COLO829 (cell line): ENCODE results near the gene AFF2.
A peak's percentile ranks its signal among the peaks of the same experiment; 100 is the strongest.

Experiments used
- DNase-seq: peaks from one replicate; pipeline ENCODE4 v3.0.0; 2012; ENCODE audit warnings: low spot score

The AFF2 gene

DNA sequence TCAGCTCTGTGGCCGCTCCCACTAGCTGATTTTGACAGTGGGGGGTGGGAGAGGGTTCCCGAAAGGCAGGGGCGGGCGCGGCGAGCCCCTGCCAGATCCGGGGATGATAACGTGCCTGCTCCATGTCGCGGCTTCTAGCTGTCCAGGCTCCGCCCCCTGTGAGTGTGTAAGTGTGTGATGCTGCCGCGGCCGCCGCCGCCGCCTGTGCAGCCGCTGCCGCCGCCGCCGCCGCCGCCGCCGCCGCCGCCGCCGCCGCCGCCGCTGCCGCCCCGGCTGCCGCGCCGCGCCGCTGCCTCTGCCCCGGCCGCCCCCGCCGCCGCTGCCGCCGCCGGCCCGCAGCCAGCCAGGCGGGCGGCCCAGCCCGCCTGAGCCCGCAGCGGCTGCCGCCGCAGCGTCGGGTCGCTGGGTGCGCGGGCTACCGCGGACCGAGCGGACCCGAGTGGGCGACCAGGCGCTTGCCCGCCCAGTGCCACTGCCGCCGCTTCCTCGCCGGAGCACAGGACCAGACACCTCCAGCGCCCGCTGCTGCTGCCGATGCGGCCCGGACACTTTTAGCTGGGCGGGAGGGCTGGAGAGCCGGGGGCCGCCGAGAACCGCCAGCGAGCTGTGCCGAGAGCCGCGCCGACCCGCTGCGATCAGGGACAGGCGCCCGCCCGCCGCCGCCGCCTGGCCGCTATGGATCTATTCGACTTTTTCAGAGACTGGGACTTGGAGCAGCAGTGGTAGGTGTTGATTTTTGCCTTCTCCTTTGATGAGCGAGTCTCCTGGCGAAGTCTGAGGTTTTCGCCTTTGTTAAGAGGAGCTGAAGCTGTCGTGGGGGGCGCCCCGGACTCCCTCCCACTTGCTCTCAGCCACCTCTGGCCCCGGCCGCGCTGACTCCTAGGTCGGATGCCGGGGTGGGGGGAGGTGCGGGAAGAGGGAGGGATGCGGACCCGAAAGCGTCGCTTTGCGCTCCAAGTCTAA lies at the start of gene AFF2:
Gene AFF2 (plus strand): TSS at position 195 of the 963 bp plus-strand sequence. CDS start 481 bp downstream, at position 676.
- no peak for DNase-seq

DNA sequence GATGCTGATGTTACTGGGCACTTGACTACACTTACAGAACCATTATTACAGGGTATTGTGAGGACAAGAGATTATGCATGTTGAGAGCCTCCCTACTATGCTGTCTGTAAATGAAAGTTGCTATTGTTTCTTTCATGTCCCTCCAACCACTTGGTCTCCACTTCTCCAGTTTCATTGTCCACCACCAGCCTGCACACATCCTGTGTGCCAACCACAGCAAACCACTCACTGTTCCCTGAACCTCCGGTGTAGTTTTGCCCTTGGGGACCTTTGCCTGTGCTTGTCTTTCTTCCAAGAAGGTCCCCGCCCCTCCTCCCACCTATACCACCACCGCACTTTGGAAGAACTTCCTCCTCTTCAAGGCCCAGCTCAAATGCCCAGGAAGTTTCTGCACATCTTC lies 43.1 kb upstream of the AFF2 start:
- no peak for DNase-seq

GRCh38 chrX:148459343-148459742 lies 41.1 kb upstream of the AFF2 start:
- DNase-seq = no peak

- DNase-seq = no peak
Observed at GRCh38 chrX:148466292-148466691, 34.1 kb upstream of the AFF2 start.

DNA sequence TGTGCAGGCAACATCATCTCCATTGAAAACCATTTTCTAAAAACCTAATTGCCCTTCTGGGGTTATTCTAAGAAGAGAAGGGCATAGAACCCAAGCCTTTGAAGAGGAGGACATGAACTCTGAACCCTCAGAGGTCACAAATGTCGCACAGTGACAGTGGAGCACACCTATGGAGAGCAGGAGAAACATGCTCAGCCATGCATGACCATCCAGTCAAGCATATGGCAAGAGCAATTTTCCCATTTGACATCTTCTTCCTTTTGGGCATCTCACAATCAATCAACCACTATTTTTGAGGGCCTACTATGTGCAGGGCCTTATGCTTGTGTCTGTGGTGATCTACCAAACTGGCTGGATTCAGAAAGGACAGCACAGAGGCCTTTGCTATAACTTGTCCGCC lies 30.1 kb upstream of the AFF2 start:
- no peak for DNase-seq

DNA sequence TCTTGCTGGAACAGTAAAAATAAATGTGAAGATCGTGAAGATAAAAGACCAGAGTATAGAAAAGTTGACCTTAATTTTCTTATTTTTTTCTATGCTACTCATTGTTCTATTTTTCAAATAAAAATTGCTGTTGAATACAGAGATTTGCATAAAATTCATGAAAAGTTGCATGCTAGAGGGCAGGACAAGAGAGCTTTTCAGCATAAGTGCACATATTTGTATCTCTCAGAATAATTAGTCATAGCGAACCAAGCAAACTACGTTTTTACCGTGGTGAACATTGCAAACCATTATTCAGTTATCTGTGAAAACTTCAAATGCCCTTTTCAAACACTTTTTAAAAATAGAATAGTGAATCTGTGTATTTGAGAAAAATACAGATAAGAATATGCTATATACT lies 26.4 kb upstream of the AFF2 start:
- no peak for DNase-seq

DNA sequence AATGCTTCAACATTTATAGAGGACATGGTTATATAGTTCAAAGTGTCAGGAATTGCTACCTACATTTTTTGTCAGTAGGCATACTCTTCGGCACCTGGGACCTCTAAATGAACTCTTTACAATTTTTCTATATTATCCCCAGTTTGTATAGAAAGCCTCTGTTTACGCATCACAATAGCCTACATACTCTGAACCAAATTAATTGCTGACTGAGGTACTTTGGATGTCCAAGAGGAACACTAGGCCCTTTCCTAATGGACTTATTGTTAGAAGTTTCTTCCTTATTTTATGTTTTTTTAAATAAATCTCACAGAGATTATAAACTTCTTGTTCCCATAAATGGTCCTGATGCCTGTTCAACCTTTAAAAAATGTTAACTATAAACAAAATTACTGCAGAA lies 8.4 kb upstream of the AFF2 start:
- DNase-seq = no peak

- DNase-seq = no peak
Observed at GRCh38 chrX:148495176-148495575, 5.2 kb upstream of the AFF2 start.

- no peak for DNase-seq
Observed at GRCh38 chrX:148498067-148498466, 2.4 kb upstream of the AFF2 start.

DNA sequence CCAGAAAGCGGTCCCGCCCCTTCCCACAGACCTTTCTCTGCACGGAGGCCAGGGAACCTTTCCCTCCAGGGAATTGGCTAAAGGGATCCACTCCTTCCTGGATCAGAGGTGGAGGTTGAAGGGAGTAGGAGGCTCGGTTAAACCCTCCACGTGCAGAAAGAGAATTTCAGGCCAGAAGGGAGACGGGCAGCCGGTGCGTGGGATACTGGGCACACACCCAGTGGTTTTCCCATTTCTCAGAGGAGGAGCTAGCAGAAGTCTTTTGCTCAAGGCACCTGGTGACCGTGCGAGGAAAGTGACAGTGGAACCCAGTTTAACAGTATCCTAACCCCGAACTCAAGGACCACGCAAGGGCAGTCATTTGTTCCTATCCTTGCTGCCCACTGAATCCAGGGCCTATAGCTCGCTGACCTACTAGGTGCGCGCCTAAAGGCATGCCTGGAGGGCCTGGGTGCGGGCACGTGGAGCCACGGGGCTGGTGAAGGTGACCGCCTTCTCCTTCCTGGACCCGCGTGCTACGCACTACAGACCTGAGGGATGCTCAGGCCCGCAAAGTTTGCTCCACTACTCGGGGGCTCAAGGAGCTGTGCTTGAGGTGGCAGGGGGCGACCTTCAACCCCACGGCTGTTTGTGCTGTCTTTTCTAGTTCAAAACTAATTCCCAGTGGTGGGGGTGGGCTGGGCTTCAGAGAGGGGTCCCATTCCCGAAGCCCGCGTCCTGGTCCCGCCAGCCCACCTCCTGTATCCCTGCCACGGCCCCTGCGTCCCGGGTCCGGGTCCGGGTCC lies 587 bp upstream of the AFF2 start:
- DNase-seq = no peak

GRCh38 chrX:148501386-148502066 lies 1.1 kb downstream of the AFF2 start:
- no peak for DNase-seq

- no peak for DNase-seq
Observed at GRCh38 chrX:148504506-148504905, 4.1 kb downstream of the AFF2 start.

DNA sequence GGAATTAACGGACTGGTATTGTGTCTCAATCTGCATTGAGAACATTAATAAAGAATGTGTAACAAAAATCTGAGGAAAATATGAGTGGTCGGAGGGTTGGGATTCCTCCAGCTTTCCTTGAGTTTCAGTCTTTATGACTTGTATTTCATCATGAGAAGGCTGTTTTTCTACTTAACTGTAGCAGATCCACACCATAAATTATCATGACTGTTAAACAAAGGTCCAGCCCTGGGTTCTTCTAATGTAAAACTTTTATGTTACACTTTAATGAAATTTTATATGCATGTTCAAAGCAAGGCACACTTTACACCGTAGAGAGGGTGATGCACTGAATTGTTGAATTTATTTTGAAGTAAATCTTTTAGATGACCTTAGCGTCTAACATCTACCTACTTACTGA lies 7.0 kb downstream of the AFF2 start:
- no peak for DNase-seq

DNA sequence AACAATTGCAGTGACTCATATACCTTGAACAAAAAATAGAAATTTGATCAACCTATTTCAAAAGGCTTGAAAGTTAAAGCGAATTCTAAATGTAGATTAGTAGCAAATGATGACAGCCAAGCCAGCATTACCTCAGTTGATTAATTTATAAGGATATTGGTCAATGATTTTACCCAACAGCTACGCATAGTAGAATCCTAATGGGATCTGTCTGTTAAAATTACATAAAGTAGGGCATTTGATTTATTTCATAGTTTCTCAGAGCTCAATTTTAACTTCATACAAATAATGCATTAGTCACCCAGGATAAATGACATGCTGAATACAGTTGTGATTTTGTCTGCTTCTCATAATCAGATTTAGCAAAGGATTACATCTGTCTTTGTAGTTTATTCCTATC lies 12.0 kb downstream of the AFF2 start:
- no peak for DNase-seq

- no peak for DNase-seq
Observed at GRCh38 chrX:148513661-148514060, 13.2 kb downstream of the AFF2 start.

- DNase-seq = no peak
Observed at GRCh38 chrX:148517176-148517575, 16.8 kb downstream of the AFF2 start.

DNA sequence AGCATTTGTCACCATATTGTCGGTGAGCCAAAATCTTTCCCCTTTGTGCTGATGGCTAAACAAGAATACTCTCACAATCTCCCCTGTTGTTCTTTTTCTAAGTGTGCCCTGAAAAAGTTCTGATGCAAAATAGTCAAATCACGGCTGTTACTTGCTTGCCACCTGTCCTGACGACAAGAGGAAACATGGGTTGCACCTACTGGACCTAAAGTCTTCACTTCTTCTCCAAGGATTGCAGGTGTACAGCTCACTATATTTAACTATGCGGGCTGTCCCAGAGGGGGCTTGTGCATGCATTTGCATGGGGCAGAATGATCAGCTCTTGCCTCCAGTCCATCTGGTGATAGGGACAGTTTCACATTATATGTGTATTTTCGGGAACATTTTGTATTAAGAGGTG lies 21.6 kb downstream of the AFF2 start:
- DNase-seq = no peak

DNA sequence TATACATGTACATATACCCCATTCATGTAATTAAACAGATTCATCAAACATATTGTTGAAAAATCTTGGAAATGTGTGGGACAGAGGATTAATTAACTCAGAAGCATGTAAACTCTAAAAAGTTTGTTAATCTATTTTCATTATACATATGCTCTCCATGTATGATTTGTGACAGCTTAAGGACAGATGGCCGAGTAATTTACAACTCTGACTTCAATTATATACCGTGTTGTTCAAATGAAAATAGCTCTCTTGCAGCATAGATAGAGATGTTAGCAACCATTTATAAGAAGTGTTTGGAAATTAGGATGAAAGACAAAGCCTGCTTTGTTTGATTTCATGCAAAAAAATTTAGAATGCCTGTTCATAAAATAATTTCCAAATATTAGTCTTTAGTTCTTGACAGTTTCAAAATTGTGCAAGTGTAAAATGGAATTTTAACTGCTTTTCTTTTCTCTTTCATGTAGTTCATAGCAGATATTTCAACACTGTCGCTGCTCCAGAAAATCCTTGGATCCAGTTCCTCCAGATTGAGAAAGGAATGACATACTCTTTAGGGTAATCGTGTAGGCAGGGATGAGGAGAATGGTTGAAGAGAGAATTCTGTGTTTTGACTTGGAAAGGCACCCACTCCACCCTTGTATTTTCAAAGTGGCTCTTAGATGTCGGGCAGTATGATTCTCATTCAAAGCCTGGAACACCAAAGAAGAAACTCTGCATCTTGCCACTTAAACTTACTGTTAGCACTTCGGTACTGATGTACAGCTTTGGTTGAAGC lies 23.1 kb downstream of the AFF2 start:
- no peak for DNase-seq

GRCh38 chrX:148530464-148531077 lies 30.2 kb downstream of the AFF2 start:
- peak; percentile 1 for DNase-seq

GRCh38 chrX:148534291-148534690 lies 33.9 kb downstream of the AFF2 start:
- no peak for DNase-seq

DNA sequence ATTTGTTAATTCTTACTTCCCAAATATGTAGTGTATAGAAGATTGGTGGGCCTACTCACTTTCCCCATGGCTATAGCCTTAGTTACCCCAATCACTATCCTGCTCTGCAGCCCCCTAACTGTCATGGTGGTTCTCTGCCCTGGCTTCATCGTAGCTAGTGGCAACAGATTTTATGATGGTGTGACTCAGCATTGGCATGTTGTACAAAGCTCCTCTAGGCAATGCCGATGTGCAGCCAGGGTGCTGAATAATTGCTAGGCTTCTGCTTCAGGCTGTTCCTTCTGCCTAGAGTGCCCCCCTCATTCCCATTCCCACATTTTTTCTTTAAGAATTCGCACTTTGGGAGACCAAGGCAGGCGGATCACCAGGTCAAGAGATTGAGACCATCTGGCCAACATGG lies 35.2 kb downstream of the AFF2 start:
- peak; percentile 1 for DNase-seq
